Sigmoid colon (tissue), 4 donors: ENCODE results near the gene WNT1.

Experiments
- CTCF ChIP-seq, 4 experiments: fragments of 450-650 bp in 3 of 4; fragments of 200-600 bp in 1 of 4; IDR thresholded peaks; one replicate each; pipeline ENCODE4 v1.5.1; 2016 to 2019; ENCODE audit warnings: antibody characterized with exemption in 4 of 4, mild to moderate bottlenecking in 3 of 4, moderate library complexity in 2 of 4
- EP300 ChIP-seq, 4 donors: sonication (generic); formaldehyde crosslinking; IDR thresholded peaks; one replicate each; pipeline ENCODE4 v1.6.1; 2017; ENCODE audit warnings: antibody characterized with exemption in 4 of 4
- POLR2A ChIP-seq, 2 donors: fragments of 450-650 bp; IDR thresholded peaks; one replicate each; pipeline ENCODE4 v1.6.1; 2016; ENCODE audit warnings: antibody characterized with exemption in 2 of 2, mild to moderate bottlenecking in 2 of 2, moderate library complexity in 2 of 2
- POLR2AphosphoS5 ChIP-seq, 4 donors: sonication (generic); formaldehyde crosslinking; IDR thresholded peaks; one replicate each; pipeline ENCODE4 v1.6.1; 2017; ENCODE audit warnings: antibody characterized with exemption in 4 of 4

GRCh38 chr12:48972952-48973483, 5.1 kb upstream of the WNT1 start:
- TF ChIP-seq EP300 (IDR thresholded peaks at IDR 0.05) (no peak), CTCF (IDR thresholded peaks at IDR 0.05) (no peak), POLR2A (IDR thresholded peaks at IDR 0.05) (no peak), POLR2AphosphoS5 (IDR thresholded peaks at IDR 0.05) (no peak)
